ENCODE measurements around the gene MOGAT3. TPM values are rescaled to one million over a fixed set of nuclear protein-coding genes. Genes with fewer than 3 reads are reported as not detected.
A peak's percentile ranks its signal among the peaks of the same experiment; 100 is the strongest.

MOGAT3 gene
- total and polyA plus RNA-seq, 2 experiments from 2014 or later = 6.3 to 14.0 TPM

DNA sequence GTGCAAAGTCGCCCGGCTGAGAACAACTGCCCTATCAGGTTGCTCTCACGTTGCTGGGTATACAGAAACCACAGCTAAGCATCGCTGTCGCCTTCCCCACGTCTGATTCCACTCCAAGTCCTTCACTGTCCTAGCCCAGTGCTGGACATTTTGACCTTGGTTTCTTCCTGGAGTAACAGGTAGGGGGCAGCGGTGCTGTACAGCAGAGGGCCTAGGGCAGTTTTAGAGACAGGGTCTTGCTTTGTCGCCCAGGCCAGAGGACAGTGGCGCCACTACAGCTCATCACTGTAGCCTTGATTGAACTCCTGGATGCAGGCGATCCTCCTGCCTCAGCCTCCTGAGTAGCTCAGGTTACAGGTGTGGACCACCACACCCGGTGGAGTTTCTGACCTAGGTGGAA is 34.2 kb upstream of the MOGAT3 start:
- no peaks in the 10 kb centered on the region for H3K9me3 ChIP-seq (ENCODE audit: low read depth)
- no peak for DNase-seq (ENCODE audit: low spot score)
- H3K79me2 ChIP-seq = no peaks in the 10 kb centered on the region
- H3K4me1 ChIP-seq (ENCODE audit: insufficient read depth) = peaks cover 17% of the 10 kb centered on the region
- no peak overlapping the region for H2AFZ ChIP-seq
- H3K36me3 ChIP-seq (replicated peaks; ENCODE audit: insufficient read depth, low read depth) = no peaks in the 10 kb centered on the region
- H3K9me2 ChIP-seq (replicated peaks; ENCODE audit: insufficient read depth) = no peaks in the 10 kb centered on the region
- 77% methylated on average over 11 of the region's 11 CpGs for WGBS (ENCODE audit: low lambda C conversion rate, missing lambda C conversion rate)
- H3K4me2 ChIP-seq = no peak overlapping the region
- no peak overlapping the region for H3K27ac ChIP-seq
- no peak for TF ChIP-seq EZH2 (IDR thresholded peaks at IDR 0.05; ENCODE audit: borderline replicate concordance)
- TF ChIP-seq, protein P1, sequence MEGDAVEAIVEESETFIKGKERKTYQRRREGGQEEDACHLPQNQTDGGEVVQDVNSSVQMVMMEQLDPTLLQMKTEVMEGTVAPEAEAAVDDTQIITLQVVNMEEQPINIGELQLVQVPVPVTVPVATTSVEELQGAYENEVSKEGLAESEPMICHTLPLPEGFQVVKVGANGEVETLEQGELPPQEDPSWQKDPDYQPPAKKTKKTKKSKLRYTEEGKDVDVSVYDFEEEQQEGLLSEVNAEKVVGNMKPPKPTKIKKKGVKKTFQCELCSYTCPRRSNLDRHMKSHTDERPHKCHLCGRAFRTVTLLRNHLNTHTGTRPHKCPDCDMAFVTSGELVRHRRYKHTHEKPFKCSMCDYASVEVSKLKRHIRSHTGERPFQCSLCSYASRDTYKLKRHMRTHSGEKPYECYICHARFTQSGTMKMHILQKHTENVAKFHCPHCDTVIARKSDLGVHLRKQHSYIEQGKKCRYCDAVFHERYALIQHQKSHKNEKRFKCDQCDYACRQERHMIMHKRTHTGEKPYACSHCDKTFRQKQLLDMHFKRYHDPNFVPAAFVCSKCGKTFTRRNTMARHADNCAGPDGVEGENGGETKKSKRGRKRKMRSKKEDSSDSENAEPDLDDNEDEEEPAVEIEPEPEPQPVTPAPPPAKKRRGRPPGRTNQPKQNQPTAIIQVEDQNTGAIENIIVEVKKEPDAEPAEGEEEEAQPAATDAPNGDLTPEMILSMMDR (IDR thresholded peaks at IDR 0.05; ENCODE audit: poor library complexity) = peak; percentile 27
- H3K4me3 ChIP-seq = no peak overlapping the region
- no peaks in the 10 kb centered on the region for H4K20me1 ChIP-seq (ENCODE audit: insufficient read depth, poor library complexity, severe bottlenecking)
- H3K27me3 ChIP-seq = no peaks in the 10 kb centered on the region

DNA sequence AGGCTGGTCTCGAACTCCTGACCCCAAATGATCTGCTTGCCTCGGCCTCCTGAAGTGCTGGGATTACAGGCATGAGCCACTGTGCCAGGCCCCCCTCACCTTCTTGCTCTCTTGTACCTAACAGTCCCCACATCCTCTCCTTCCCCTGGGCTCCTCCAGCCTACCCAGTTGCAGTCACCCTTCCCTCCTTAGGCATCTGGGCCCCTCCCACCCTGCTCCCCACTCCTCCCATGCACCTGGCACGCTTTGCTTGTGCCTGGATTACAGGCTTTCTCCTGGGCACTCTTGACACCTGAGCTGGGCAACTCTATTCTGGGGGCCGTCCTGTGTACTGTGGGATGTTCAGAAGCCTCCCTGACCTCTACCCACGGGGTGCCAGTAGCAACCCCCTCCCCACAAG is 33.8 kb upstream of the MOGAT3 start:
- DNase-seq (ENCODE audit: low spot score) = no peak
- 92% methylated on average over 5 of the region's 5 CpGs for WGBS (ENCODE audit: low lambda C conversion rate, missing lambda C conversion rate)
- Histone ChIP-seq H3K9me2 (replicated peaks; ENCODE audit: insufficient read depth) (no peaks in the 10 kb centered on the region), H3K9me3 (ENCODE audit: low read depth) (no peaks in the 10 kb centered on the region), H3K27ac (no peak overlapping the region), H3K79me2 (no peaks in the 10 kb centered on the region), H3K4me1 (ENCODE audit: insufficient read depth) (peaks cover 17% of the 10 kb centered on the region), H2AFZ (no peak overlapping the region), H4K20me1 (ENCODE audit: insufficient read depth, poor library complexity, severe bottlenecking) (no peaks in the 10 kb centered on the region), H3K27me3 (no peaks in the 10 kb centered on the region), H3K4me3 (no peak overlapping the region), H3K4me2 (no peak overlapping the region), H3K36me3 (replicated peaks; ENCODE audit: insufficient read depth, low read depth) (no peaks in the 10 kb centered on the region)
- TF ChIP-seq EZH2phosphoT487 (IDR thresholded peaks at IDR 0.05; ENCODE audit: low read depth, severe bottlenecking, unreplicated experiment) = no peak
- no peak for TF ChIP-seq EZH2 (IDR thresholded peaks at IDR 0.05; ENCODE audit: borderline replicate concordance)
- TF ChIP-seq, protein P1 (IDR thresholded peaks at IDR 0.05; ENCODE audit: poor library complexity) = no peak

- no peaks in the 10 kb centered on the region for H3K9me2 ChIP-seq (replicated peaks; ENCODE audit: insufficient read depth)
- no peak for TF ChIP-seq EZH2 (IDR thresholded peaks at IDR 0.05; ENCODE audit: borderline replicate concordance)
- no peak for TF ChIP-seq EZH2phosphoT487 (IDR thresholded peaks at IDR 0.05; ENCODE audit: low read depth, severe bottlenecking, unreplicated experiment)
- TF ChIP-seq, protein P1 (IDR thresholded peaks at IDR 0.05; ENCODE audit: poor library complexity) = no peak
- WGBS (ENCODE audit: low lambda C conversion rate, missing lambda C conversion rate) = 86% methylated on average over 20 of the region's 21 CpGs
- H2AFZ ChIP-seq = no peak overlapping the region
- no peak overlapping the region for H3K27ac ChIP-seq
- peaks cover 17% of the 10 kb centered on the region for H3K4me1 ChIP-seq (ENCODE audit: insufficient read depth)
- no peaks in the 10 kb centered on the region for H3K27me3 ChIP-seq
- no peaks in the 10 kb centered on the region for H4K20me1 ChIP-seq (ENCODE audit: insufficient read depth, poor library complexity, severe bottlenecking)
- H3K4me2 ChIP-seq = no peak overlapping the region
- no peak for DNase-seq (ENCODE audit: low spot score)
- H3K36me3 ChIP-seq (replicated peaks; ENCODE audit: insufficient read depth, low read depth) = no peaks in the 10 kb centered on the region
- H3K4me3 ChIP-seq = no peak overlapping the region
- H3K9me3 ChIP-seq (ENCODE audit: low read depth) = no peaks in the 10 kb centered on the region
- H3K79me2 ChIP-seq = no peaks in the 10 kb centered on the region
These were observed 33.2 kb upstream of the MOGAT3 start for GRCh38 chr7:101233907-101234547.
